ENCODE data around the gene RBMXL3.
"Not testable (repeated sequence)": the region's sequence is repeated elsewhere in the genome, so short reads cannot be mapped to it uniquely, and the experiment has no call there.

RBMXL3 gene

GRCh38 chrX:115189110-115189509 is at the start of gene RBMXL3:
Gene RBMXL3, plus strand, starts transcription at chrX:115189410. Its CDS starts 32 bp downstream, at chrX:115189442.
- no peak for DNase-seq
- no peak for ATAC-seq

- ATAC-seq (no peak), DNase-seq (no peak)
Observed at GRCh38 chrX:115142057-115142456, 47.2 kb upstream of the RBMXL3 start.

- ATAC-seq (no peak), DNase-seq (no peak)
Observed at GRCh38 chrX:115147220-115147619, 42.0 kb upstream of the RBMXL3 start.

GRCh38 chrX:115173181-115173580 is 16.0 kb upstream of the RBMXL3 start:
- ATAC-seq = no peak
- no peak for DNase-seq

GRCh38 chrX:115174548-115174947 is 14.7 kb upstream of the RBMXL3 start:
- no peak for DNase-seq
- ATAC-seq = no peak

GRCh38 chrX:115177932-115178331 is 11.3 kb upstream of the RBMXL3 start:
- DNase-seq = no peak
- no peak for ATAC-seq

GRCh38 chrX:115178473-115178872 is 10.7 kb upstream of the RBMXL3 start:
- no peak for ATAC-seq
- DNase-seq = no peak

GRCh38 chrX:115183980-115184379 is 5.2 kb upstream of the RBMXL3 start:
- ATAC-seq = no peak
- DNase-seq = no peak

- no peak for ATAC-seq
- no peak for DNase-seq
Observed at GRCh38 chrX:115189646-115190635, 731 bp downstream of the RBMXL3 start.

GRCh38 chrX:115190636-115191489 is 1.7 kb downstream of the RBMXL3 start:
- DNase-seq = no peak
- no peak for ATAC-seq

- DNase-seq (no peak), ATAC-seq (no peak)
Observed at GRCh38 chrX:115191490-115192243, 2.5 kb downstream of the RBMXL3 start.

GRCh38 chrX:115192244-115192700 is 3.1 kb downstream of the RBMXL3 start:
- no peak for ATAC-seq
- no peak for DNase-seq

GRCh38 chrX:115204040-115204439 is 14.8 kb downstream of the RBMXL3 start:
- no peak for DNase-seq
- ATAC-seq = no peak

- DNase-seq, ATAC-seq: not testable (repeated sequence)
Observed at GRCh38 chrX:115209547-115209946, 20.3 kb downstream of the RBMXL3 start.

- no peak for ATAC-seq
- no peak for DNase-seq
Observed at GRCh38 chrX:115214151-115214550, 24.9 kb downstream of the RBMXL3 start.

- DNase-seq (no peak), ATAC-seq (no peak)
Observed at GRCh38 chrX:115214605-115215004, 25.4 kb downstream of the RBMXL3 start.

GRCh38 chrX:115217346-115217745 is 28.1 kb downstream of the RBMXL3 start:
- ATAC-seq, DNase-seq: not testable (repeated sequence)

- DNase-seq = no peak
- no peak for ATAC-seq
Observed at GRCh38 chrX:115226929-115227328, 37.7 kb downstream of the RBMXL3 start.

- DNase-seq (no peak), ATAC-seq (no peak)
Observed at GRCh38 chrX:115229337-115230003, 40.3 kb downstream of the RBMXL3 start.

- DNase-seq = no peak
- no peak for ATAC-seq
Observed at GRCh38 chrX:115232933-115233496, 43.8 kb downstream of the RBMXL3 start.
